K562 treated with DMSO at 1 percent for 24 hours (cell line): ENCODE data around the gene CATSPER1. TPM values are rescaled to one million over a fixed set of nuclear protein-coding genes. Genes with fewer than 3 reads are reported as not detected.

Source experiments
- total RNA-seq: library from RNA; unstranded; fragments of 300-600 nt; gene quantifications from 2 replicates; pipeline ENCODE4 v1.2.3, GENCODE V29; 2022; ENCODE audit warnings: low read depth; ENCODE audit not compliant: insufficient read depth

The CATSPER1 gene
- 0.23 and 0.30 TPM in 2 replicates for total RNA-seq

DNA sequence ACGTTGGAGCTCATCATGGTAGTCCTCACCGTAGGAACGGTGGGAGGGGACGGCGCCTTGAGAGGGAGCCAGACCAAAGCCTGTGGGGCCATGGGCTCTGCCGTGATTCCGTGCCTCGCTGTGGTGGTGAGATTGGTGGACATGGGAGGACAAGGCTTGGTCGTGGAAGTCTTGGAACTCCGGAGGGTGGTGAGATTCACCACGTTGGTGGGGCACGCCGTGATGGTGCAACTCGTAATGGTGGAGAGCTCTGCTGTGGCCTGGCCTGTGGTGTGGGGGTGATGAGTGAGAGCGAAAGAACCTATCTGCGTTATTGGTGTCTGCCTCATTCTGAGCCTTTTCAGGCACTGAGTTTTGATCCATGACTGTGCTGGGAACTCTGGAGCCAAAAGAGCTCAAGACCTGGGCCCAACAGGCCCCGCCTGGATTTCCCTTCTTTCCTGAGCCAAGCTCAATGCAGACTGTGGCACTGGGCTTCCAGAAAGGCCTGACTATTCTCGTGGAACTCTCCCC is at the start of gene CATSPER1:
TSS of gene CATSPER1 (minus strand) at position 463 of the 513 bp plus-strand sequence. CDS start at position 363, 100 bp downstream.

DNA sequence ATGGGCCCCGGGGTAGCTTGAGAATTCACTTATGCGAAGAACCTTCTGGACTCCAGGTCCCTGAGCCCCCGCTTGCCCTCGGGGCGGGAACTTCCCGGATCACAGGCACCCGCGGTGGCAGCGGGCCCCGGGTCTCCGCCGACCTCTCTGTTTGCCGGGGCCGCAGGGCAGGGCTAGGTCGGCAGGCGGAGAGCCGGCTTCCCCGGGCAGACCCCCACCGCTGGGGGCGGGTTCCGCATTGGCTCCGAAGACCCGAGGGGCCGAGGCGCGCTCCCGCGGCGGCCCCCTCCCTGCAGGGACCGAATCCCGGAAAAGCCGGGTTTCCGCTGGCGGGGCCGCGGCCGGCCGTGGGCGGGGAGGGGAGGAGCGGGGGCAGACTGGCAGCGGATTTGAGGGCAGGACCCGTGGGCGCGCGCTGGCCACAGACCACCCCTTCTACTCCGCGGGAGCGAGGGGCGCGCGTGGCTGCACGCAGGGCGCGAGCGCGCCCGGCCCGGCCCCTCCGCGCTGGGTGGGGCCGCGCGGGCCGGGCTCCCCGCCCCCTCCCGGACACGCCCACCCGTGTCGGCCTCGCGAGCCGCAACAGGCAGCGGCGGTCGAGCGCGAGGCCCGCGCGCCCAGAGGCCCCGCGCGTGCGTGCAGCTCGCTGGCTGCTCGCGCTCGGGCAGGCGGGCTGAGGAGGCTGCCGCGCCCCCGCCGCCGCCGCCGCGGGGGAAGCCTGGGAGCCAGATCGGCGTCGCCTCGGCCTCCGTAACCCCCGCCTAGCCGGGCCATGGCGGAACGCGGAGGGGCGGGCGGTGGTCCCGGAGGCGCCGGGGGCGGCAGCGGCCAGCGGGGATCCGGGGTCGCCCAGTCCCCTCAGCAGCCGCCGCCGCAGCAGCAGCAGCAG is 43.7 kb upstream of the CATSPER1 start, which contains the start of gene PACS1:
TSS of gene PACS1 (plus strand) at position 558 of the 889 bp plus-strand sequence. CDS start at position 773, 215 bp downstream.

DNA sequence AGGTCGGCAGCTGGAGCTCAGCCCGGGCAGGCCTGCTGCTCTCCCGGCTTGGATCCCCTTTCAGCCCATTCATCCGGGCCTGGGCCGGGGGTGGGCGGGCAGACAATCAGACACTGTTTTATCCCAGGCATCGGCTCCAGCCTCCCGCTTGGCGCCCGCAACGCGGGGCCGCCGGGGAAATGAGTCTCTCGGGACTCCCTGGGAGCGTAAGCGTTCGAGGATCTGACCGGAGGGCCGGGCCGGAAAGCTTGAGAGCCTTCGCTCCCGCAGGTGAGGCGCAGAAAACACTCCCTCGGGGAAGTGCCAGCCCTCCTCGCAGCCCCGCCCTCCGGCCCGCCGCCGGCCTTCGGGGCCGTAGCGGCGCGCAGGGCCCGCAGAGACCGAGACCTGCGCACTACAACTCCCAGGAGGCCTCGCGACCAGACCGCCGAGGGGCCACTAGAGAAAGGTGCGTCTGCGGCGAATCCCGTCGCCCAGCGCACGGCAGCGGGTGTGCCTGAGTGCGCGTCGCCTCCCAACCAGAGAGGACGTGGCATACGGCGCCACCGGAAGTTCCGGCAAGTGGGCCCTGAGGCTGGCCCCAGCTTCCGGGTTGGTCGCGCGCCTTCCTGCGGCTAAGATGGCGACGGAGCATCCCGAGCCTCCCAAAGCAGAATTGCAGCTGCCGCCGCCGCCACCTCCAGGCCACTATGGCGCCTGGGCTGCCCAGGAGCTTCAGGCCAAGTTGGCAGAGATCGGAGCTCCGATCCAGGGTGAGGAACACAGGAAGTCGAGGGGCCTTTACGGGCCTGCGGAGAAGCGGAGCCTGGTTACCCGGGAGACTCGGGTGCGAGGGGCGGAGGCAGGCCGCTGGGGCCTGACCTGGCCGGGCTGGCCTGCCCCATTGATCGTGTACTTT is 25.7 kb upstream of the CATSPER1 start, which contains the start of gene SF3B2:
TSS of gene SF3B2 (plus strand) at position 599 of the 898 bp plus-strand sequence. CDS start at position 620, 21 bp downstream.

DNA sequence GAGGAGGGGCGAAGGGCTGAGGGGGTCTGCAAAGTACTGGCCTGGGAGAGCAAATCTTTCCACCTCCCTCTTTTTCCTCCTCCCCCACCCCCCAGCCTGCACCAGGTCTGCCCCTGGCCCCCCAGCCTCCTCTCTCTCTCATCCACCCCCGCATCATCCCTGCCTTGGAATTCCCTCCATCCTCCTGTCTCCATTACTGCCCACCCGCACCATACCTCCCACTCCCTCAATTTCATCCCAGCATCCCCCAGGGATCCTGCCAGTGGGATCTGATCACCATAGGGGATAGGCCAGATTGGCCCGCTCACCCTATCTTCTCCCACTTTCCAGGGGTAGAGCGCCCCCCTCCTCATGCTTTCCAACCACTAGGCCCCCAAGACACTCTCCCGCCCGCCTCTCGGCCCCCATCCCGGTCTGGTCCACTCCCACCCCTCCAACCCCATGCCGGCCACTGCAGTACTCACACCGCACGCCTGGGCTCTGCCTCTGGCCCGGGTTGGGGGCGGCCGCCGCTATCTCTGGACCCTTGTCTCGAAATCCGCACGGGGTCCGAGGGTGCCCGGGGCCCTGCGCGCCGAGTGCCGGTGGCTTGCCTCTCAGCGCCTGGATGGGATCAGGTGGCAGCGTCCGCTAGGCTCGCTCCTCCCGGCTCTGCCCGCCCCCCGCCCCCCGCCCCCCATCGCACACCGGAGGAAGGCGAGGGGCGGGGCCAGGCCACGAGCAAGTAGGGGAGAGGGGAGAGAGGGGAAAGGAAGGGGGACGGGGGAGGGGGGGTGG is 22.5 kb upstream of the CATSPER1 start, which contains the start of gene GAL3ST3:
TSS of gene GAL3ST3 (minus strand) at position 615 of the 777 bp plus-strand sequence. CDS start 3,746 bp downstream, outside the sequence.

DNA sequence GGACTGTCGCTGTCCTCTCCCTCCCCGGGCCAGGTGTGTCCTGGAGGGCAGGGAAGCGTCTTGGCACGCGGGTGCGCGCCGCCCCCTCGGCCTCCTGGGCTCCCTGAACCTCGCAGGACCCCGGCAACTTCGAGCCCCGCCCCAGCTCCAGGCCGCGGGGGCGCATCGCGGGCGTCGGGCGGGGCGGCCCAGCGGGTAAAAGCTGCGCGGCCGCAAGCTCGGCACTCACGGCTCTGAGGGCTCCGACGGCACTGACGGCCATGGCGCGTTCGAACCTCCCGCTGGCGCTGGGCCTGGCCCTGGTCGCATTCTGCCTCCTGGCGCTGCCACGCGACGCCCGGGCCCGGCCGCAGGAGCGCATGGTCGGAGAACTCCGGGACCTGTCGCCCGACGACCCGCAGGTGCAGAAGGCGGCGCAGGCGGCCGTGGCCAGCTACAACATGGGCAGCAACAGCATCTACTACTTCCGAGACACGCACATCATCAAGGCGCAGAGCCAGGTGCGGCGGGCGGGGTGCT is 14.4 kb downstream of the CATSPER1 start, which contains the start of gene CST6:
TSS of gene CST6 (plus strand) at position 224 of the 519 bp plus-strand sequence. CDS start at position 261, 37 bp downstream.

DNA sequence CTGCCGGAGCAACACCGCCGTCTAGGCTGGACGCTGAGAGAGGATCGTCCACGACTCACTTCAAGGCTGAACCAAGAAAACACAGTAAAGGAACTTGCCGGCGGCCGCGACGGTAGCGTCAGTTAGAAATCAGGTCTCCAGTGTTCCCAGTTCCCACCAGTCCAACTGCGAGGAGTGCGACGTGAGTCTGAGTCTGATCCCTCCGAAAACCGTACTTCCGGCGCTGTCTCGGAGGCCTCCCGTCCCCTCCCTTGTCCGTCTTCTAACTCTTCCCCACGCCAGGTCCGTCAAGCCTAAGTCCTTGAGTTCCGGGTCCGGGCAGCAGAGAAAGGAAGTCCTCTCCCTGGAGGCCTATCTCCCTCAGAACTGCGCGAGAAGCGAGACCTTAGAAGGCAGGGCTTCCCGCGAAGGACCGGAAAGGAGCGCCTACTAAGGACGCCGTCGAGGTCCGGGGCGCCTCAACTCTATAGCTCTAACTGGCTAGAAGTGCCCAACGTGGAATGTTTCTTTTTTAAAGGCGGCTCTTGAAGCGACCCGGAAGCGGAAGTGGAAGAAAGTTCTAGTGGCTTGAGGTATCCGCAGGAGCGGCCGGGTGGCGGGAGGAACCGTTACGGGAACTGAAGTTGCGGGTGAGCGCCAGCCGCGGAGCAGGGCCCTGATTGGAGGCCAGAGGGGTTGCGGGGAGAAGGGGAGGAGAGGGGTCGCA is 24.2 kb downstream of the CATSPER1 start, which contains the start of the genes BANF1 and EIF1AD:
TSS of gene BANF1 (plus strand) at position 562 of the 706 bp plus-strand sequence. CDS start 748 bp downstream, outside the sequence.
TSS of gene EIF1AD (minus strand) at position 216 of the 706 bp plus-strand sequence. CDS start 1,768 bp downstream, outside the sequence.

Other genes starting within 250 kb of the CATSPER1 start
- gene AP5B1, start 245.5 kb downstream of the CATSPER1 start, total RNA-seq = 43.7 and 44.6 TPM in 2 replicates
- not detected in 2 replicates for gene OVOL1, start 239.4 kb downstream of the CATSPER1 start, total RNA-seq
- gene SNX32, start 192.5 kb downstream of the CATSPER1 start, total RNA-seq = not detected in 2 replicates
- 749 and 768 TPM in 2 replicates for gene CFL1, start 168.3 kb downstream of the CATSPER1 start, total RNA-seq
- 72.4 and 88.2 TPM in 2 replicates for gene MUS81, start 166.0 kb downstream of the CATSPER1 start, total RNA-seq
- 0.50 and 1.1 TPM in 2 replicates for gene EFEMP2, start 153.7 kb downstream of the CATSPER1 start, total RNA-seq
- gene CTSW, start 146.6 kb downstream of the CATSPER1 start, total RNA-seq = not detected in 2 replicates
- gene FIBP, start 138.0 kb downstream of the CATSPER1 start, total RNA-seq = 68.1 and 94.2 TPM in 2 replicates
- 76.5 and 77.6 TPM in 2 replicates for gene CCDC85B, start 135.8 kb downstream of the CATSPER1 start, total RNA-seq
- 5.8 and 9.9 TPM in 2 replicates for gene FOSL1, start 126.1 kb downstream of the CATSPER1 start, total RNA-seq
- gene C11orf68, start 107.4 kb downstream of the CATSPER1 start, total RNA-seq = 62.0 and 63.2 TPM in 2 replicates
- 163 and 177 TPM in 2 replicates for gene DRAP1, start 107.1 kb downstream of the CATSPER1 start, total RNA-seq
- gene TSGA10IP, start 81.0 kb downstream of the CATSPER1 start, total RNA-seq = not detected in 2 replicates
- gene SART1, start 64.7 kb downstream of the CATSPER1 start, total RNA-seq = 78.9 and 80.3 TPM in 2 replicates
- 37.4 and 39.1 TPM in 2 replicates for gene EIF1AD, start 24.3 kb downstream of the CATSPER1 start, total RNA-seq
- gene BANF1, start 24.0 kb downstream of the CATSPER1 start, total RNA-seq = 187 and 191 TPM in 2 replicates
- gene CST6, start 14.5 kb downstream of the CATSPER1 start, total RNA-seq = not detected in 2 replicates
- not detected in 2 replicates for gene GAL3ST3, start 22.7 kb upstream of the CATSPER1 start, total RNA-seq
- gene SF3B2, start 25.9 kb upstream of the CATSPER1 start, total RNA-seq = 271 and 300 TPM in 2 replicates
- 35.1 and 39.1 TPM in 2 replicates for gene PACS1, start 43.8 kb upstream of the CATSPER1 start, total RNA-seq
- gene KLC2, start 231.2 kb upstream of the CATSPER1 start, total RNA-seq = 45.0 and 46.3 TPM in 2 replicates
- gene RAB1B, start 242.2 kb upstream of the CATSPER1 start, total RNA-seq = 194 and 197 TPM in 2 replicates